T47D (cell line): ENCODE results near the gene CD2.

Experiments
- DNase-seq, 2 experiments: peaks; one replicate each; pipeline versions ENCODE4 v3.0.0 to v3.0.0-alpha.2; 2011 to 2012; ENCODE audit warnings: low read depth in 1 of 2, low spot score in 1 of 2
- JUND ChIP-seq: IDR thresholded peaks from 2 replicates; pipeline ENCODE4 v1.6.1; 2012; ENCODE audit warnings: low read depth
- in situ Hi-C: cut with HindIII; loops from 2 replicates; pipeline ENCODE4 v1.10.0; 2016; ENCODE audit warnings: low sequenced_read_pairs, low pct_unique_long_range_greater_than_20kb

The CD2 gene

DNA sequence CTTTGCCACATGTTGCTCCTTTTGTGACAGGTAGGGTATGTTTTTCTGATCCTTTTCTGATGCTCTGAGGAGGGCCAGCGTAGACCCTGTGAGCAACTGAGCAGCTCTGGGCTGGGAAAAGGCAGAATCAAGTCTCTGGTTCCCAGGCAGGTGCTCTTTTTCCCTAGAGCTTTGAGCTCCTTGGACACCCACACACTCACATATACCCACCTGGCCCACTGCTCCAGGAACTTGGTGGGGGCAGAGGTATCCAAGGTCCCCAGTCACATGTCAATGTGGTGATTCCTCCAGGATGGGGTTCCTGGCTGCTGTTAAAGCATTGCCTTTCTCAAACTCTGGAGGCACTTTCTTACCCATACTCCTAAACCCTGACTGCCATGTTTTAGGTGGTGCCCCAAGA lies 5.4 kb downstream of the CD2 start:
- TF ChIP-seq JUND: no peak
- DNase-seq: no peak
- in situ Hi-C loops: no loop called here

DNA sequence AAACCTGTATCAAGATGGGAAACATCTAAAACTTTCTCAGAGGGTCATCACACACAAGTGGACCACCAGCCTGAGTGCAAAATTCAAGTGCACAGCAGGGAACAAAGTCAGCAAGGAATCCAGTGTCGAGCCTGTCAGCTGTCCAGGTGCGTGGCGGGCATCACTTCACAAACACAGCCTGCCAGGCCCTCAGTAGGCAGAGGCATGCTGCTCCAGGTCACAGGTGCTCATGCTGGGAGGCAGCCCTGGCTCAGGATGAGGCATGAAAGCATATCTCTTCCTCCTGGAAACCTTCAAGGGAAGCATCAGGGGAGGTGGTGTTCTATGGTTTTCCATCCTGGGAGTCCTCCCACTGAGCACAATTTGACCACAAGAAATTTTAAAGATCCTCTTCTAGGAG lies 6.3 kb downstream of the CD2 start:
- in situ Hi-C loops: no loop called here
- no peak for DNase-seq
- TF ChIP-seq JUND: no peak

DNA sequence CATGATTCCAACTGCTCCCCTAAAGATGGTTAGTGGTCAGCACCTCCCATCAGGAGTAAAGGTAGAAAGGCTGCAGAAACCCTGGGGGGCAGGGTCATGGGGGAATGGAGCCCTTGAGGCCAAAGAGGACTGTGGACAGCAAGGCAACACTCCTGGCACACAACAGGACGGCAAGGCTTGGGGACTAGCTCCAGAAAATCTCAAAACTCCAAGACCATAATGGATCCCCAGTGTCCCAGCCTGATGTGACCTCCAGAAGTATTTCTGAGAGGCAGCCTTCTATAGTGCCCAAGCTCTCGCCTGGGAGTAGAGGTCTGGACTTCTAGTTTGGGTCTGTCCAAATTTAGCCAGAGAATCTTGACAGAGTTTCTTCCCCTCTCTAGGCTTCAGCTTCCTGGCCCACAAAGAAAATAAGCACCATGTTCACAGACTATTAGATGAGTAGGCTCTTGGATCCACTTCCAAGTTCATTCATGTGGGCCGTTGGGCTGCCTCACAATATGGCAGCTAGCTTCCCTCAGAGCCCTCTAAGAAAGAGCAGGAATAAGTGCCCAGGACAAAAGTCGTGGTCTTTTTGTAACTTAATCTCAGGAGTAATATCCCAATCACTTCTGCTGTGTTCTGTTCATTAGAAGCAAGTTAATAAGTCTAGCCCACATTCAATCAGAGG lies 6.9 kb downstream of the CD2 start:
- no peak for TF ChIP-seq JUND
- in situ Hi-C loops: no loop called here
- DNase-seq: no peak

DNA sequence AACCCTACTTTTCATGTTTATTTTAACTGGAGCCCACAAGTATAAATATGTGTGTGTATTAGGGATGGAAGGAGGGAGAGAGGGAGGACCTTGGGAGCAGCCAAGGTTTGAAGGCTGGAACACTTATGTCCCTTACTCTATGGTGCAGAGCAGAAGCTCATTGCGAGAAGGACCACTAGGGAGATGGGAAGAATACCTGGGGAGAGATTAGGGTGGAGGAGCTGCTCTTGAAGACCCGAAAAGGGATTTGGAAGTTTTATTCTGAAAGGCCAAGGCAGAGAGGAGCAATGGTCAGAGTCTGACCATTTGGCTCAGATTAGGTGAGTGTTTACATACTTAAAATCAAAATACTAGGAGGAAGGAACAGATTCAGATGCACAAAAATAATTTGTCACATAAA lies 8.1 kb downstream of the CD2 start:
- no peak for DNase-seq
- no peak for TF ChIP-seq JUND
- in situ Hi-C loops: no loop called here

DNA sequence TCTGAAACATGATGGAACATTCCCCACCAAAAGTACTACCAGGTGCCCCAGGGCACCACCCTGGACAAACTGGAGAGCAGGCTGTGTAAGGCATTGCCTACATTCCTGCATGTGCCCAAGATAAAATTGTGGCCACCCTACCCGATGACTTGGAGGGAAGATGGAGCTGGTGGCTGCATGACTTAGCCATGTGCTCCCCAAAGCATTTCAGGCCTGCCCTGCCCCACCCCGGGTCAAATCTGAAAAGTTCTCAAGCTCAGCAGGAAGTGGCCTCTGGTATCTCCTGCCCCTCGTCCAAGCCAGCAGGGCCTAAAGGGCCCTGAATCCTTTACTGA lies 8.5 kb downstream of the CD2 start:
- DNase-seq: no peak
- no peak for TF ChIP-seq JUND
- in situ Hi-C loops: no loop called here

DNA sequence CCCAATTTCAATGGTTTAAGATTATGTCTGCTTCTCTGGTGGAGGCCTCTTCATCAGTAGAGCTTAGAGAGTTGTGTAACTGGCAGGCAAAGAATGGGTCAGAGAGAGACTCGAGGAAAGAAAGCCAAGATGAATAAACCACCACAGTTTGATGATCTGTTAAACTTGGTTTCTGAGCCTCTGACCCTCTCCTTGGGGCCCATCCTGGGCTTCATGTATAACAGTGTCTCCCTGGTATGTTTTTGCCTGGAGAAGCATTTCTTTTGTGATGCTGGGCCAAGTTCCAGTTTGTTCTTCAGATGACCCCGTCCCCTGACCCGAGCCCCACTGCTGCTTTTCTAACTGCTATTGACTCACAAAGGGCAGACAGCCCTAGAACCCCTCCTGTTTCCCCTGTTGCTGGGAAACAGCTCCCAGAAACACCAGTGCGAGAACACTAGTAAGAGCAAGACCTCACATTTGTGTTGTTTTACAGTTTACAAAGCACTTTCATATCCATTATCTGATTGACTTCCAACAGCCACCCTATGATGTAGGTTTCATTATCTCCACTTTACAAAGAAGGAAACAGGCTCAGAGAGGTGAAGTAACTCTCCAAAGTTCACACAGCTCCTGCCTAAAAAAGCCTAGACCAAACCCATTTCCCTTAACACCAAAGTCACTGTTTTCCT lies 9.0 kb downstream of the CD2 start:
- in situ Hi-C loops: no loop called here
- TF ChIP-seq JUND: no peak
- no peak for DNase-seq

DNA sequence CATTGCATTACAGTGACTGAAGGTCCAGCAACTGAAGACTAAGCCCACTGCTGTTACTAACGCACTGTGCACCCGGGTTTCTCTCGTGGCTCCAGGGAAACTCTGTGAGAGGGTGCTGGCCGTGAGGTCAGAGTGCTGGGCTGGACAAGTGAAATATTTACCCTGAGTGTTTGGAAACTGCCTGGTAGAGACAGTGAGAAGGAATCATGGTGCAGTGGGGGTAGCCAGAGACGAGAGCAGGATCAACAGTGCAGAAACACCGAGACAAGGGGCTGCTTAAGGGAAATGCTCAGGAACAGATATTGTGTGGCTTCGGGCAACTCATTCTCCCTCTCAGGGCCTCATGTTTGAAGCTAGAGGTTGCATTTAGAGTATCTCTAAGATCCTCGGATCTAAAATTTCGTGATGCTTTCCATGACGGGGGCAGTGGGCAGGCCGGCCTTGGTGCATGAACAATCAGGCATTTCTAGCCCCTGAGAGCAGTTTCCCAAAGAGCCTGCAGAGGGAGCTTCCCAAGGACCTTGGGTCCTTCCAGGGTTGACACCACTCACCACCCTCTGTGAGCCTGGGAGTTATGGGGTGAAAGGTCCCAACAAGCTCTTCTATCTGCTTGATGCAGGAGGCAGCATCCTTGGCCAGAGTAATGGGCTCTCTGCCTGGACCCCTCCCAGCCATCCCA lies 9.7 kb downstream of the CD2 start:
- in situ Hi-C loops: no loop called here
- TF ChIP-seq JUND: no peak
- DNase-seq: peak; percentile 16 to 52

DNA sequence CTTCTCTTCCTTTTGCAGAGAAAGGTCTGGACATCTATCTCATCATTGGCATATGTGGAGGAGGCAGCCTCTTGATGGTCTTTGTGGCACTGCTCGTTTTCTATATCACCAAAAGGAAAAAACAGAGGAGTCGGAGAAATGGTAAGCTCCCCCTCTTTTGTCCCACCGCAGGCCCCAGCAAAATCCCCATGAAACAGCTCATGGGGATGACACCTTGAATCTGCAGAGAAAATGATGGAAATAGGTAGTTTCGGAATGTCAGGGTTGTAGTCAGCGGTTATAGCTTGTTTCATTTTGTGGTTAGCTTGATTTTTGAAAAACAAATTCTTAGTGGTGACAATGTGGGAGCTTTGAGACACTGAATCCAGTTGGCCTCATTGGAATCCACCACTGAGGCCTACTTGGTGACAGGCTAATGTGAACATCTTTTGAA lies 10.3 kb downstream of the CD2 start:
- no peak for TF ChIP-seq JUND
- DNase-seq: no peak
- in situ Hi-C loops: no loop called here

DNA sequence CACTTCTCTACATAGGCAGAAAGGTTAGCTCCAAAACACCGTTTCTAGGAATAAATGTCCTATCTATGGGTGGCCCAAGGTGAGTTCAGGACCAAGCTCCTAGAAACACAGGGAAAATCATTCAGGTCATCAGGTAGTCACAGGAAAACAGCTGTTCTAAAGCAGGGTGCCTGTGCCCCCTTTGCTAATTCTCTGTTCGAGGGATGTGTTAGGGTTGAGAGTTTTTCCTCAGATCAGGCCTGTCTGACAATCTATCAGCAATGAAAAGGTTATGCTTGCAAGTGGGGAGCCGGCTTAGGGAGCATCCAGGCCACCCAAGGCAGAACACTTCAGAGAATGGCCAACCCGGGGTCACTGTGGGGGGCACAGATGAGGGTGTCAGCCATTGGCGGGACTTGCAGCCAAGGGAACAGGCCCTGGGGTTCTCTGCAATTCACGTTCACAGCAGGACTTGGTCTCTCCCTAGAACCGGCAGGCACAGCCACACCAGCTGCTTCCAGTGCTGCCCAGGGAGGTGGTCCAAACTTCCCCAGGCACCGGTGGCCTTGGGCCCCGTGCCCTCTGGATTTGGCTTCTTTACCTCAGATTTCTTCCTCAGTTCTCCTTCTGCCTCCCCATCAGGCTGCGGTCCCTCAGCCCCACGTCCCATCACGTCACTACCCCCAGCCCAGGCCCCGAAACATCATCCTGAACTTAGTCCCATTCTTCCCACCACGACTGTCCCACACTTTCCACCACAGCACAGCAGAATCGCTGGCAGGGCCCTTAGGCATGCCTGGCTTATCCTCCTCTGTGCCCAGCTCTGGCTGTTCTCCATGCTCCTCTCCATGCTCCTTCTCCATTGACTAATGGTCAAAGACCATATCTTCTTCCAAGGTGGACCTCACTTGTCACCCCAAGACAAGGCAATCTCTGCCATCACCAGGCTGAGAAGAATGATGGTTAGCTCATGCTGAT lies 11.0 kb downstream of the CD2 start:
- DNase-seq: no peak
- in situ Hi-C loops: no loop called here

DNA sequence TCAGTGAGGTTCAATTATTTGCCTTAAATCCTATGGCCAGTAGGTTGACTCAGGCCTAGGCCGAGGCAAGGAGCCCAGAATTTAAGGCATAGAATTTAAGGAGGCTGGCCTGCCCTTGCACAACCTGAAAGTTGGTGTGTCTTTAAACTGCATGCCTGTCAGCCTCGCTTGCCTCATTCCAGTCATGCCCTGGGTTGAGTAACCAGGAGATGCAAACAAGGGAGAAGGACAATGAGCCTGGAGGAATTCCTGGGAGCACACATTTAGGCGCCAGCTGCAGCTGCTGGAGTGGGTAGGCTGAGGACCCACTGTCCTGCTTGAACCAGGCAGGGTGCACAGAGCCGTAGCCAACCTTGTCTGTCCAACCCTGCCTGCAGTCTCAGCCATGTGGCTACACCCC lies 11.7 kb downstream of the CD2 start:
- in situ Hi-C loops: no loop called here
- no peak for TF ChIP-seq JUND
- peak in 1 of 2 experiments; percentile 61 for DNase-seq

More for the DNA sequence above, 11.0 kb downstream of the CD2 start:
- TF ChIP-seq JUND: no peak

DNA sequence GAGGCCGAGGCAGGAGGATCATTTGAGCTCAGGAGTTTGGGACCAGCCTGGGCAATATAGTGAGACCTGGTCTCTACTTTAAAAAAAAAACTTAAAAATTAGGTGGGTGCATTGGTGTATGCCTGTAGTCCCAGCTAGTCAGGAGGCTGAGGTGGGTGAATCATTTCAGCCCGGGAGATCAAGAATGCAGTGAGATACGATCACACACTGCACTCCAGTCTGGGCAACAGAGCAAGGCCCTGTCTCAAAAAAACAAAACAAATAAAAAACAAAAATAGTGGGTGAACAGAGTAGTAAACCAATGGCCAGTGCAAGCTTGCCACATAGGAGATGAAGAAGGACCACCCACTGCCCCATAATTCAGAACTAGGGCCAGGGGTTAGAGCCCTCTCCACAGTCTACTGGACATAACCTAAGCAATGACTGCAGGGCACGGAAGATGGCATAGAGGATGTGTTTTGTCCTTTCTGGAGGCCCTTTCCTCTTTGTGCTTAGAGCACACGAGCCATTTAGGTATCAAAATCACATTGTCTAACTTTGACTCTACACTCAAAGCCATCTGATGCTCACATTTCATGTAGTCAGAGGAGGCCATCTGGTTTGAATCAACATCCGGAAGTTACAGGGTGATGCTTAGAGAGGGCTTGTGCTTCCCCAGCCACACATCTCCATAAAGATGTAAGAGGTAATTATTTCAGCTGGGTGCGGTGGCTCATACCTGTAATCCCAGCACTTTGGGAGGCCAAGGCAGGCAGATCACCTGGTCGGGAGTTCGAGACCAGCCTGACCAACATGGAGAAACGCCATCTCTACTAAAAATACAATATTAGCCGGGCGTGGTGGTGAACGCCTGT lies 12.6 kb downstream of the CD2 start:
- no peak for DNase-seq
- in situ Hi-C loops: no loop called here
- TF ChIP-seq JUND: no peak
